Osteoblast (primary cell): ENCODE results near the gene DISC1. TPM values are rescaled to one million over a fixed set of nuclear protein-coding genes. Genes with fewer than 3 reads are reported as not detected.
"Not testable (repeated sequence)": the region's sequence is repeated elsewhere in the genome, so short reads cannot be mapped to it uniquely, and the experiment has no call there.

Experiments
- DNase-seq: peaks from one replicate; pipeline ENCODE4 v3.0.0; 2011; ENCODE audit warnings: low spot score, mixed read lengths; ENCODE audit not compliant: insufficient read length; ENCODE audit errors: missing footprints
- H2AFZ ChIP-seq: 2 replicates; pipeline ENCODE4 v1.6.0; 2011; ENCODE audit warnings: mild to moderate bottlenecking, low read length
- H3K27ac ChIP-seq: 2 replicates; pipeline ENCODE4 v1.5.1; 2011; ENCODE audit warnings: mild to moderate bottlenecking, low read depth, low read length, moderate library complexity
- H3K27me3 ChIP-seq: 2 replicates; pipeline ENCODE4 v1.6.0; 2012; ENCODE audit warnings: mild to moderate bottlenecking, control low read depth, inconsistent platforms, low read length, moderate library complexity; ENCODE audit not compliant: insufficient read depth
- H3K36me3 ChIP-seq: 2 replicates; pipeline ENCODE4 v1.5.1; 2011; ENCODE audit warnings: mild to moderate bottlenecking, low read length, control low read depth, moderate library complexity; ENCODE audit not compliant: insufficient read depth
- H3K4me1 ChIP-seq: 2 replicates; pipeline ENCODE4 v1.5.1; 2011; ENCODE audit warnings: mild to moderate bottlenecking, low read length, control low read depth, moderate library complexity; ENCODE audit not compliant: insufficient read depth
- H3K4me2 ChIP-seq: 2 replicates; pipeline ENCODE4 v1.6.0; 2011; ENCODE audit warnings: mild to moderate bottlenecking, low read length; ENCODE audit not compliant: insufficient read depth
- H3K4me3 ChIP-seq: fragments of 200-600 bp; sonication (generic); 3 replicates; pipeline ENCODE4 v1.5.1; 2012; ENCODE audit warnings: mild to moderate bottlenecking, low read length, inconsistent platforms; ENCODE audit not compliant: insufficient read depth
- H3K79me2 ChIP-seq: 2 replicates; pipeline ENCODE4 v1.6.0; 2012; ENCODE audit warnings: mild to moderate bottlenecking, low read length, control low read depth, inconsistent platforms; ENCODE audit not compliant: insufficient read depth
- H3K9me3 ChIP-seq: 2 replicates; pipeline ENCODE4 v1.5.1; 2011; ENCODE audit warnings: low read depth, low read length, control low read depth
- H4K20me1 ChIP-seq: 2 replicates; pipeline ENCODE4 v1.6.0; 2012; ENCODE audit warnings: mild to moderate bottlenecking, low read length, control low read depth; ENCODE audit not compliant: insufficient read depth
- total RNA-seq: library from RNA; depleted of rRNA; stranded (reverse); fragments of >200 nt; gene quantifications from 2 replicates; pipeline ENCODE4 v1.2.3, GENCODE V29; 2012
- TF ChIP-seq, protein P1 (sequence below): IDR thresholded peaks from 2 replicates; pipeline ENCODE4 v1.5.1; 2011; ENCODE audit warnings: mild to moderate bottlenecking, low read depth, low read length, moderate library complexity; ENCODE audit errors: extremely low read depth

The DISC1 gene
- total RNA-seq, 1 donor, result 11.9 TPM

DNA sequence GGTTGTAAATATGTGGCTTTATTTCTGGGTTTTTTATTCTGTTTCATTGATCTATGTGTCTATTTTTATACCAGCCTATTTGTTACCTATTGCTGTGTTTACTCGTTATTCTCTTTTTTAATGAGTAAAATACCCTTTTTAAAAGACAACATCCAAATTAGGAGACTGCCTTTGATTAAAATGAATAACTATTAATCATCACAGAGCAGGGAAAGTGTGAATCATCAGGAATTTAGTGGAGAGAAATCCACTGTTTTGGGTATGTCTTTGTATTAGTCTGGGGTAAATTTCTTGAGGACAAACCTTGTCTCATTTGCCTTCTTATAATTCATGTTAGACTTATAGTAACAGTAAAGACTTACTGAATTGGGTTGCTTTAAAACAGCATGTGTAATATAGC, 12.1 kb downstream of the DISC1 start:
- Histone ChIP-seq H3K79me2 (no peaks in the 10 kb centered on the region), H4K20me1 (peaks cover 4% of the 10 kb centered on the region), H3K27ac (no peak overlapping the region), H3K27me3 (no peaks in the 10 kb centered on the region), H3K4me1 (peaks cover 6% of the 10 kb centered on the region), H2AFZ (no peak overlapping the region), H3K4me3 (no peak overlapping the region), H3K9me3 (no peaks in the 10 kb centered on the region), H3K4me2 (no peak overlapping the region), H3K36me3 (no peaks in the 10 kb centered on the region)
- TF ChIP-seq, protein P1, sequence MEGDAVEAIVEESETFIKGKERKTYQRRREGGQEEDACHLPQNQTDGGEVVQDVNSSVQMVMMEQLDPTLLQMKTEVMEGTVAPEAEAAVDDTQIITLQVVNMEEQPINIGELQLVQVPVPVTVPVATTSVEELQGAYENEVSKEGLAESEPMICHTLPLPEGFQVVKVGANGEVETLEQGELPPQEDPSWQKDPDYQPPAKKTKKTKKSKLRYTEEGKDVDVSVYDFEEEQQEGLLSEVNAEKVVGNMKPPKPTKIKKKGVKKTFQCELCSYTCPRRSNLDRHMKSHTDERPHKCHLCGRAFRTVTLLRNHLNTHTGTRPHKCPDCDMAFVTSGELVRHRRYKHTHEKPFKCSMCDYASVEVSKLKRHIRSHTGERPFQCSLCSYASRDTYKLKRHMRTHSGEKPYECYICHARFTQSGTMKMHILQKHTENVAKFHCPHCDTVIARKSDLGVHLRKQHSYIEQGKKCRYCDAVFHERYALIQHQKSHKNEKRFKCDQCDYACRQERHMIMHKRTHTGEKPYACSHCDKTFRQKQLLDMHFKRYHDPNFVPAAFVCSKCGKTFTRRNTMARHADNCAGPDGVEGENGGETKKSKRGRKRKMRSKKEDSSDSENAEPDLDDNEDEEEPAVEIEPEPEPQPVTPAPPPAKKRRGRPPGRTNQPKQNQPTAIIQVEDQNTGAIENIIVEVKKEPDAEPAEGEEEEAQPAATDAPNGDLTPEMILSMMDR, result no peak
- DNase-seq, result no peak

DNA sequence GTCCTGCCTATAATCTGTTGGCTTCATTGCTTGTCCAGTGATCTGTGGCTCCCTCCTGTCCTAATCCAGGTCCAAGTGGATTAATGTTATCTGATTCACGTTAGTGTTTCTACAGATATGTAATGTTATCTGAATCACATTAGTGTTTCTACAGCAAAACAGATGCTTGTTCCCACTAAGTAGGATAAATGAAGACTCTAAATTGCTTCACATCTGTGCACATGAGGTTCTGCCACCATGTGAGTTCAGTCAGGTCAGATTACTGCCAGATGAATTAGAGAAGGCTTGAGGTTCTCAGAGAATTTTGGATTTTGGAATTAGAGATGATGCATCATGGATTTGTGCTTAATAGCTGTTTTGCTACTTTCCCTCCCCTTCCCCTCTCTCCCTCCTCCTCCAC, 13.2 kb downstream of the DISC1 start:
- H3K27me3 ChIP-seq, result no peaks in the 10 kb centered on the region
- H4K20me1 ChIP-seq, result peaks cover 4% of the 10 kb centered on the region
- H3K9me3 ChIP-seq, result no peaks in the 10 kb centered on the region
- H3K79me2 ChIP-seq, result no peaks in the 10 kb centered on the region
- no peak overlapping the region for H3K4me3 ChIP-seq
- TF ChIP-seq, protein P1, result no peak
- H3K36me3 ChIP-seq, result no peaks in the 10 kb centered on the region
- H2AFZ ChIP-seq, result no peak overlapping the region
- H3K4me2 ChIP-seq, result no peak overlapping the region
- DNase-seq, result no peak
- H3K27ac ChIP-seq, result no peak overlapping the region
- H3K4me1 ChIP-seq, result peaks cover 6% of the 10 kb centered on the region

DNA sequence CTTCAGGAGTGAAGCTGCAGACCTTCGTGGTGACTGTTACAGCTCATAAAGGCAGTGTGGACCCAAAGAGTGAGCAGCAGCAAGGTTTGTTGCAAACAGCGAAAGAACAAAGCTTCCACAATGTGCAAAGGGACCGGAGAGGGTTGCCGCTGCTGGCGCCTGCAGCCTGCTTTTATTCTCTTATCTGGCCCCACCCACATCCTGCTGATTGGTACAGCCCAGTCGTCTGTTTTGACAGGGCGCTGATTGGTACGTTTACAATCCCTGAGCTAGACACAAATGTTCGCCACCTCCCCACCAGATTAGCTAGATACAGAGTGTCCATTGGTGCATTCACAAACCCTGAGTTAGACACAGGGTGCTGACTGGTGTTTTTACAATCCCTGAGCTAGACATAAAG, 14.9 kb downstream of the DISC1 start:
- not testable (repeated sequence) for H3K36me3 ChIP-seq, H2AFZ ChIP-seq, H3K27me3 ChIP-seq, H3K27ac ChIP-seq, H3K4me1 ChIP-seq, H3K79me2 ChIP-seq, H3K4me3 ChIP-seq, H3K4me2 ChIP-seq, H3K9me3 ChIP-seq, DNase-seq, H4K20me1 ChIP-seq

DNA sequence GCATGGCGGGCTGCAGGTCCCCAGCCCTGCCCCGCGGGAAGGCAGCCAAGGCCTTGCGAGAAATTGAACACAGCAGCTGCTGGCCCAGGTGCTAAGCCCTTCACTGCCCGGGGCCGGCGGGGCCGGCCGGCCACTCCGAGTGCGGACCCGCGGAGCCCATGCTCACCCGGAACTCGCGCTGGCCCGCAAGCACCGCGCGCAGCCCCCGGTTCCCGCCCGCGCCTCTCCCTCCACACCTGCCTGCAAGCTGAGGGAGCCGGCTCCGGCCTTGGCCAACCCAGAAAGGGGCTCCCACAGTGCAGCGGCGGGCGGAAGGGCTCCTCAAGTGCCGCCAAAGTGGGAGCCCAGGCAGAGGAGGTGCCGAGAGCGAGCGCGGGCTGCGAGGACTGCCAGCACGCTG, 15.5 kb downstream of the DISC1 start:
- not testable (repeated sequence) for H2AFZ ChIP-seq, H4K20me1 ChIP-seq, H3K27me3 ChIP-seq, H3K4me2 ChIP-seq, H3K4me1 ChIP-seq, H3K36me3 ChIP-seq, H3K4me3 ChIP-seq, DNase-seq, H3K79me2 ChIP-seq, H3K9me3 ChIP-seq, H3K27ac ChIP-seq

DNA sequence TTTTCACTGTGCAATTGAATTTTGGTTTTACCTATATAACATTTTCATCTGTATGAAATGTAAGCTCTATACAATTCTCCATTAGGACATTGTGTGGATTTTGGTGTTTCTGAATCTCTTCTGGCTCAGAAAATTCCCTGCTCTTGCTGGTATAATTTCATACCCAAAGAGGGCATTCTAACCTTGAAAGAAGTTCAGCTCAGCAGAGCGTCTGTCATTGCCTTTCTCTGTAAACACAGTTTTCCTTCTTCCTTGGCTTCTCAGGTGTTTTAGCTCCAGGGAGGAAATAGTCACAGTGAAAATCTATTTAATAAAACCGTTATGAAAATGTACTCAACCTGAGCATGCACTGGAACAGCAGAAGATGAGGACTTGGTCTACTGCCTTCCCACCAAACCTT, 16.0 kb downstream of the DISC1 start:
- no peak for DNase-seq
- TF ChIP-seq, protein P1, result no peak
- no peaks in the 10 kb centered on the region for H3K9me3 ChIP-seq

More for the DNA sequence above, 16.0 kb downstream of the DISC1 start:
- Histone ChIP-seq H3K27me3 (no peaks in the 10 kb centered on the region), H3K4me2 (no peak overlapping the region), H3K4me3 (no peak overlapping the region), H3K27ac (no peak overlapping the region), H4K20me1 (peaks cover 4% of the 10 kb centered on the region), H3K4me1 (no peaks in the 10 kb centered on the region), H2AFZ (no peak overlapping the region), H3K79me2 (no peaks in the 10 kb centered on the region), H3K36me3 (no peaks in the 10 kb centered on the region)
